HL-60/S4 (cell line): ENCODE results near the gene SEMA3G.

Experiments used
- in situ Hi-C: fragments of 300-500 bp; cut with MboI; formaldehyde crosslinking; loops from 2 replicates; pipeline ENCODE4 v1.14.3; 2022; ENCODE audit warnings: low sequenced_read_pairs

Gene SEMA3G

DNA sequence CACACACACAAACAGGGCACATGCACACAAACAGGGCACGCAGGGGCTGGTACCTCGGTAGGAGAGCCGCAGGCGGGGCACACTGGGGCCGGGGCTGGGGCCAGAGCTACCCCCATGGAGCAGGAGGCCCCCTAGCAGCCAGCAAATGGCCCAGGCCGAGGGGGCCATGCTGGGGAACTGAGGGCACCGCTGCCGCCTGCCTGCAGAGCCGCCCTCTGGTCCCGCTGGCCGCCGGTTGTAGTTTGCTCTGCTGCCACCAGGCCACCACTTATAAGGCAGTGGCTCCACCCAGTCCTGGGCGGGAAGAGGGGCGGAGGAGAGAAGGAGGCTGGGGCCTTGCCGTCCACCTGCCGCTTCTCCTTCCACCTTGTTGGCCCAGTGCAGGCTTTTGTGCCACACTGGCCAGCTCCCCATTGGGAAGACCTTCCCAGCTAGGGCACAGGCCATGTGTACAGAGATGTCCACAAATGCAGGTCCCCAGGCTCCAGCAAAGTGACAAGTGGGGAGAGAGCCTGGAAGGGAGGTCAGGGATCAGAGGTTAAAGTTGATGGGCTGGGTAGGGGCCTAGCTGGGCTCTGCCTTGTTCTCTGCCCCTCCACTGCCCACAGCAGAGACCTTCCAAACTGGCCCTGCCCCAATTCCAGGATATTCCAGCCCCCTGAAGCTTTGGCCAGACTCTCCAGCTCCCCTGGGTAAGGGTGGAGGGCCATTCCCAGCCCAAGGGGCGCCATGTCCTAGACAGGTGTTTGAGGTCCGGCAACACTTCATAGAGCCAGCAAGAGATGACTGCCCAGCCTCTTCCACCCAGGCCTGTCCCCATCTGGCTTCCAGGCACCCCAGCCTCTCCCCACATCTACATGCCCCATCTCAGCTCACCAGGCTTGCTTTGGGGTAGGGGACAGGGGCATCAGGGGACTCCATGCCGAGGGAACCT is at the start of gene SEMA3G:
Gene SEMA3G (minus strand): TSS at position 244 of the 934 bp plus-strand sequence. CDS start 76 bp downstream, at position 168.
- in situ Hi-C loops: no loop called here

DNA sequence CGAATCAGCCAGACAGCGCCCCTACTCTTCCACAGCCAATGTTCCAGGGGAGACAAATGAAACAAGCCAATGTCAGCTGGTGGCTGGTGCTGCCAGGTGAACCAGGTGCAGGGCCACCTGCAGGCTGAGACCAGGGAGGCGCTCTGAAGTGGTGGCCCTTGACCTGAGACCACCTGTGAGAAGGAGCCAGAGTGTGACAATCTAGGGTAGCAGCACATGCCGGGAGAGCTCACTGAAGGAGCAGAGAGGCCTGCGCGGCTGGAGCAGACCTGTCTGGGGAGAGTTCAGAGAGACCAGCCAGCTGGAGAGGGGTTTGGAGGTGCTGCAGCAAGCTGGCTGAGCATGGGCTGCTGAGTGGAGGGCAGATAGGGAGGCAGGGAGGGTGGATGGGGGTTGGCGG is 49.5 kb upstream of the SEMA3G start:
- in situ Hi-C loops: no loop called here

- in situ Hi-C loops: no loop called here
These were observed 48.5 kb upstream of the SEMA3G start for GRCh38 chr3:52493232-52494017.

DNA sequence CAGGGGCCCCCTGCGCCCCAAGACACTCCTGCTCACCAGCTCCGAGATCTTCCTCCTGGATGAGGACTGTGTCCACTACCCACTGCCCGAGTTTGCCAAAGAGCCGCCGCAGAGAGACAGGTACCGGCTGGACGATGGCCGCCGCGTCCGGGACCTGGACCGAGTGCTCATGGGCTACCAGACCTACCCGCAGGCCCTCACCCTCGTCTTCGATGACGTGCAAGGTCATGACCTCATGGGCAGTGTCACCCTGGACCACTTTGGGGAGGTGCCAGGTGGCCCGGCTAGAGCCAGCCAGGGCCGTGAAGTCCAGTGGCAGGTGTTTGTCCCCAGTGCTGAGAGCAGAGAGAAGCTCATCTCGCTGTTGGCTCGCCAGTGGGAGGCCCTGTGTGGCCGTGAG is 47.2 kb upstream of the SEMA3G start:
- in situ Hi-C loops: no loop called here

DNA sequence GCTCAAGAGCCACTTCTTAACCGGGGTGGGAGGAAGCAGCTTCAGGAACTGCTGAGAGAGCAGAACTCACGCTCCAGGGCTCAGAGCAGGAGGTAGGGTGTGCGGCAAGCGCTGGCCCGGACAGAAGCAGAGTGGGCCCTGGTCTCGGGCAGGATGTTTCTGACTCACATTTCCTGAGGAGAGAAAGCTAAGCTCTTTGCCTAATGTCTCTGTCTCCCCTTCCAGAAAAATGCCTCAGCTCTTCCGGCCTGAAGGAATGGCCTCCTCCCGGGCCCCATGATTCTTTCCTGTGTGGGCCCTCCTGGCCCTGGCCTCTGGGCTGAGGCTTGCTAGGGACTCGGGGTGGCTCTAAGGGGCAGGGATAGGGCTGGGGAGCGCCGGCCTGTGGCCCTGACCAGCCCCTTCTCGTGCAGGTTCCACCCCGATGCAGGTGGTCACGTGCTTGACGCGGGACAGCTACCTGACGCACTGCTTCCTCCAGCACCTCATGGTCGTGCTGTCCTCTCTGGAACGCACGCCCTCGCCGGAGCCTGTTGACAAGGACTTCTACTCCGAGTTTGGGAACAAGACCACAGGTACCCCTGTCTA is 46.1 kb upstream of the SEMA3G start:
- in situ Hi-C loops: no loop called here

GRCh38 chr3:52490035-52490938 is 45.4 kb upstream of the SEMA3G start:
- in situ Hi-C loops: no loop called here

- in situ Hi-C loops: no loop called here
These were observed 44.5 kb upstream of the SEMA3G start for GRCh38 chr3:52489453-52489852.

GRCh38 chr3:52488746-52489145 is 43.8 kb upstream of the SEMA3G start:
- in situ Hi-C loops: no loop called here

- in situ Hi-C loops: no loop called here
These were observed 43.1 kb upstream of the SEMA3G start for GRCh38 chr3:52487788-52488691.

DNA sequence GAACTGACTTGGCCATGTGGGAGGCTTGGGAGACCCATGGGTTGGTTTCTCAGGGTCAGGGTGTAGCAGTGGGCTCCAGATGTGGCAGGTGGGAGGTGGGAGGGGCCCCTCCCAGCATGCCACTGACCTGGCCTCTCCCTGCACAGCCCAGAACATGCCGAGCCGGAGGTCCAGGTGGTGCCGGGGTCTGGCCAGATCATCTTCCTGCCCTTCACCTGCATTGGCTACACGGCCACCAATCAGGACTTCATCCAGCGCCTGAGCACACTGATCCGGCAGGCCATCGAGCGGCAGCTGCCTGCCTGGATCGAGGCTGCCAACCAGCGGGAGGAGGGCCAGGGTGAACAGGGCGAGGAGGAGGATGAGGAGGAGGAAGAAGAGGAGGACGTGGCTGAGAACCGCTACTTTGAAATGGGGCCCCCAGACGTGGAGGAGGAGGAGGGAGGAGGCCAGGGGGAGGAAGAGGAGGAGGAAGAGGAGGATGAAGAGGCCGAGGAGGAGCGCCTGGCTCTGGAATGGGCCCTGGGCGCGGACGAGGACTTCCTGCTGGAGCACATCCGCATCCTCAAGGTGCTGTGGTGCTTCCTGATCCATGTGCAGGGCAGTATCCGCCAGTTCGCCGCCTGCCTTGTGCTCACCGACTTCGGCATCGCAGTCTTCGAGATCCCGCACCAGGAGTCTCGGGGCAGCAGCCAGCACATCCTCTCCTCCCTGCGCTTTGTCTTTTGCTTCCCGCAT is 42.3 kb upstream of the SEMA3G start:
- in situ Hi-C loops: no loop called here

- in situ Hi-C loops: no loop called here
These were observed 40.0 kb upstream of the SEMA3G start for GRCh38 chr3:52484680-52485461.

DNA sequence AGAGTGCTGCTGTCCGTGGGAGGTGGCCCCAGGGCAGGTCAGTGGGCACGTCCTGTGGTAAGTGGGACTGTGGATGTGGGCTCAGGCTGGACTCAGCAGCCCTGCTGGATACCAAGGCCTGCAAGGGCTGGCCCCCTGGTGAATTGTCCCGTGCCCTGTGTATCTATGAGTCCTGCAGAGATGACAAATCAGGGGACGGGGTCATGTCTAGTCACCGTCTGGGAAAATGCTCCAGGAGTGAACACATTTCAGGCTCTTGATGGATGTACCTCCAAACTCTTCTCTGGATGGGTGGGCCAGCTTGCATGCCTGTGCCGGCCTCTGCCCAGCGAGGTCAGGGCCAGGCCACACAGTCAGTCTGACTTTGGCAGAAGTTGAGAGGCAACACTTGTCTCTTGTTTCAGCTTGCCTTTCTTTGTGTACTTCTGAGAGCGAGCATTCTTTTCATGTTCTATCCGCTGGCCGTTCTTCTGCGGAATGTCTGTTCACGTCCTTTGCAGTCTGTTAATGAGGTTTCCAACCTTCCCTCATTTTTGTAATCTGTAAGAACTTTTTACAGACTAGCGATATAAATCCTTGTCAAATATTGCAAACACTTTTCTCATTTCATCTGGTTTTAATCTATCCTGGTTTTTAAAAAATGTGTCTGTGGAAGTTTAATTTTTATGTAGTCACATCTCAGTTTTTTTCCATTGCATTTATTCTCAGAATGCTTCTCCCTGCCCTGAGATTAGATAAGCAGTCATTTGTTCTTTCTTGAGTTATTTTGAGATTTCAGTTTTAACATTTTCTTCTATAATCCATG is 38.9 kb upstream of the SEMA3G start:
- in situ Hi-C loops: no loop called here

- in situ Hi-C loops: no loop called here
These were observed 38.2 kb upstream of the SEMA3G start for GRCh38 chr3:52483081-52483480.

DNA sequence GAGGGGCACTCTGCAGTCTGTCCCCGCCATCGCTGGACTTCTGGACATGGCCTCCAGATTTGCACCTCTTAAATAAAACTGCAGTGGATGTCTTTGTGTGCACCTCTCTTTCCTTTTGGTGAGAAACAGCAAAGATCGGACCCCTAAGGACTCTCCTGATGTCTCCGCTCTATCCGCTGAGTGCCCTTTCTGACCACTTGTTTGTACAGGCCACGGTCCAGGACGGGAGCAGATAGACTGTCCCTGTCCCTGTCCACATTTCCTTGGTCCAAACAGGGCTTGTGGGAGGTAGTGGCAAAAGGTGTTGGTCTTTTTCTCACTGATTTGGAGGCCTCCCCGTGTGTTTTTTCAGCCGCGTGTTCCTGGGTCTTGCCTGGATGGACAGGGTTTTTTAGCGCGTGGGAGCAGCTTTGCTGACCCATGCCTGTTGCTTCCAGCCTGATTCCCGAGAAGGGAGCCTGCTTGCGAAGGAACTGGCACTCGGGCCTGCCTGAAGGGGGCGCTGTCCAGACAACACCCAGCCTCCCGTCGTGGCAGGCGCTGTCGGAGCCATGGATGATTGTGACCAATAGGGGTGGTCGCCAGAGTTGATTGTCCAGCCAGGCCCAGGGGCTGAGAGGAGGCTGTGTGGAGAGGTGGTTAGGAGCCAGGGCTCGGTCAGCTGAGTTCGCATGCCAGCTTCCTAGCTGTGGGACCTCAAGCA is 37.1 kb upstream of the SEMA3G start:
- in situ Hi-C loops: no loop called here

- in situ Hi-C loops: no loop called here
These were observed 36.1 kb upstream of the SEMA3G start for GRCh38 chr3:52480768-52481715.
